B cell (primary cell): ENCODE results near the gene IRF9. TPM values are rescaled to one million over a fixed set of nuclear protein-coding genes. Genes with fewer than 3 reads are reported as not detected.

ENCODE experiments used
- ATAC-seq: fragments of 200-7000 bp; cut with Tn5 transposase; one replicate; pipeline ENCODE4 v1.10.0; 2021; ENCODE audit warnings: low read depth, mild to moderate bottlenecking, moderate number of reproducible peaks, moderate library complexity
- CTCF ChIA-PET: fragments of 350-600 bp; sonication (Branson Sonifier 250); formaldehyde crosslinking; loops from one replicate; lab custom pipeline; 2021; ENCODE audit warnings: antibody characterized with exemption, inconsistent platforms; lab: Charles Lee
- POLR2A ChIA-PET: fragments of 350-600 bp; sonication (Branson Sonifier 250); formaldehyde crosslinking; loops from one replicate; lab custom pipeline; 2021; ENCODE audit warnings: antibody characterized with exemption; lab: Charles Lee
- DNase-seq: peaks from one replicate; pipeline ENCODE4 v3.0.0; 2013
- H2AFZ ChIP-seq: 2 replicates; pipeline ENCODE4 v1.6.1; 2012; ENCODE audit warnings: mild to moderate bottlenecking, low read depth, low read length; ENCODE audit not compliant: insufficient read depth, poor library complexity, severe bottlenecking
- H3K27ac ChIP-seq, 2 donors: 1 replicate in 1 of 2; 2 replicates in 1 of 2; pipeline ENCODE4 v1.5.1; 2012 to 2013; ENCODE audit warnings: low read length in 2 of 2, mild to moderate bottlenecking in 2 of 2, moderate library complexity in 1 of 2
- H3K27me3 ChIP-seq, 4 experiments: fragments of 200-600 bp in 1 of 4; sonication (generic) in 1 of 4; replicated peaks in 1 of 4; 1 replicate in 2 of 4; 2 replicates in 2 of 4; pipeline versions ENCODE4 v1.6.1 to v1.7.0; 2013 to 2016; ENCODE audit warnings: low read length in 3 of 4, mild to moderate bottlenecking in 2 of 4, mixed read lengths in 1 of 4, moderate library complexity in 1 of 4; ENCODE audit not compliant: insufficient read depth in 4 of 4, control insufficient read depth in 3 of 4; ENCODE audit errors: control extremely low read depth in 1 of 4
- H3K36me3 ChIP-seq, 2 experiments: replicated peaks in 1 of 2; 1 replicate in 1 of 2; 2 replicates in 1 of 2; pipeline versions ENCODE4 v1.6.1 to v1.7.1; 2013; ENCODE audit warnings: low read length in 1 of 2; ENCODE audit not compliant: insufficient read depth in 2 of 2, control insufficient read depth in 1 of 2; ENCODE audit errors: control extremely low read depth in 1 of 2, extremely low read depth in 1 of 2
- H3K4me1 ChIP-seq, 2 donors: fragments of 200-600 bp in 1 of 2; sonication (generic) in 1 of 2; 1 replicate in 1 of 2; 2 replicates in 1 of 2; pipeline versions ENCODE4 v1.5.1 to v1.6.1; 2013 to 2017; ENCODE audit warnings: low read length in 2 of 2; ENCODE audit not compliant: control insufficient read depth in 2 of 2, insufficient read depth in 2 of 2
- H3K4me2 ChIP-seq: replicated peaks from 2 replicates; pipeline ENCODE3; 2012; ENCODE audit warnings: mild to moderate bottlenecking, low read depth, low read length; ENCODE audit not compliant: poor library complexity, severe bottlenecking
- H3K4me3 ChIP-seq, 5 experiments: fragments of 200-600 bp in 1 of 5; sonication (generic) in 1 of 5; 1 replicate in 3 of 5; 2 replicates in 2 of 5; pipeline versions ENCODE4 v1.5.1 to v1.7.0; 2011 to 2016; ENCODE audit warnings: low read length in 4 of 5, mild to moderate bottlenecking in 4 of 5, low read depth in 2 of 5, control low read depth in 1 of 5, moderate library complexity in 1 of 5; ENCODE audit not compliant: insufficient read depth in 1 of 5; ENCODE audit errors: control extremely low read depth in 1 of 5, extremely low read depth in 1 of 5
- H3K79me2 ChIP-seq: fragments of 200-600 bp; sonication (generic); one replicate; pipeline ENCODE4 v1.6.0; 2016; ENCODE audit warnings: low read length; ENCODE audit not compliant: control insufficient read depth, insufficient read depth
- H3K9ac ChIP-seq: fragments of 200-600 bp; sonication (generic); 2 replicates; pipeline ENCODE4 v1.6.1; 2017; ENCODE audit warnings: mild to moderate bottlenecking, low read length, moderate library complexity
- H3K9me3 ChIP-seq, 3 donors: one replicate each; pipeline versions ENCODE4 v1.6.1 to v1.7.1; 2013; ENCODE audit warnings: low read length in 2 of 3; ENCODE audit not compliant: control insufficient read depth in 2 of 3, insufficient read depth in 1 of 3; ENCODE audit errors: control extremely low read depth in 1 of 3
- H4K20me1 ChIP-seq: 2 replicates; pipeline ENCODE4 v1.6.0; 2012; ENCODE audit warnings: mild to moderate bottlenecking, low read length; ENCODE audit not compliant: insufficient read depth, control insufficient read depth, poor library complexity, severe bottlenecking
- H3K27ac Mint-ChIP-seq: one replicate; pipeline ENCODE4 v1.8.0; 2021; ENCODE audit warnings: mixed read lengths
- H3K27me3 Mint-ChIP-seq: one replicate; pipeline ENCODE4 v1.8.0; 2021; ENCODE audit warnings: mixed read lengths
- H3K4me1 Mint-ChIP-seq: one replicate; pipeline ENCODE4 v1.8.0; 2021; ENCODE audit warnings: mixed read lengths
- H3K4me3 Mint-ChIP-seq: one replicate; pipeline ENCODE4 v1.8.0; 2021; ENCODE audit warnings: mixed read lengths
- H3K9me3 Mint-ChIP-seq: one replicate; pipeline ENCODE4 v1.8.0; 2022; ENCODE audit warnings: mixed read lengths; ENCODE audit not compliant: insufficient read depth
- CTCF ChIP-seq: fragments of 200-600 bp; IDR thresholded peaks from one replicate; pipeline ENCODE4 v1.8.0; 2022; ENCODE audit warnings: antibody characterized with exemption, mild to moderate bottlenecking
- EZH2 ChIP-seq: IDR thresholded peaks from 2 replicates; pipeline ENCODE4 v1.6.1; 2012; ENCODE audit warnings: borderline replicate concordance, low read depth, mild to moderate bottlenecking, moderate library complexity, low read length; ENCODE audit not compliant: insufficient read depth, poor library complexity, severe bottlenecking
- WGBS: methylation state at CpG from one replicate; pipeline ENCODE4 v1.1.5; 2013; ENCODE audit warnings: missing lambda C conversion rate; ENCODE audit not compliant: insufficient coverage; 5-methylcytosine and 5-hydroxymethylcytosine counted together
- intact Hi-C: fragments of 100-400 bp; cut with micrococcal nuclease; formaldehyde crosslinking; loops from one replicate; pipeline ENCODE4 v1.10.0; 2022
- polyA plus RNA-seq: library from polyadenylated mRNA; depleted of rRNA; stranded (reverse); fragments of >200 nt; gene quantifications from 2 replicates; pipeline ENCODE4 v1.2.3, GENCODE V29; 2012
- total RNA-seq, 2 donors: library from RNA; stranded (reverse); fragments of 120-200 nt in 1 of 2; gene quantifications; 1 replicate in 1 of 2; 2 replicates in 1 of 2; pipeline versions ENCODE4 v1.2.3 to v1.2.4, GENCODE V29; 2013 to 2022

The IRF9 gene
- total and polyA plus RNA-seq, 2 donors (not counting 1 experiment from before 2014, with no cell fraction given) = 191 to 269 TPM

- H3K4me3 Mint-ChIP-seq = no peak overlapping the region
- no peaks in the 10 kb centered on the region for H3K27me3 Mint-ChIP-seq
- no CpG with 5 or more reads among the region's 2 CpGs for WGBS
- Histone ChIP-seq H4K20me1 (peaks cover 11% of the 10 kb centered on the region), H2AFZ (no peak overlapping the region), H3K4me1 (peaks cover 30 to 32% of the 10 kb centered on the region in 2 donors), H3K27me3 (no peaks in the 10 kb centered on the region), H3K27ac (no peak overlapping the region), H3K4me3 (no peak overlapping the region), H3K79me2 (peaks cover 29% of the 10 kb centered on the region), H3K9ac (no peak overlapping the region), H3K36me3 (peaks cover 0 to 9% of the 10 kb centered on the region in 2 experiments), H3K4me2 (no peak overlapping the region), H3K9me3 (no peaks in the 10 kb centered on the region)
- POLR2A ChIA-PET = interaction anchor here (1.2 to 1.3 kb wide), 3 partner anchors 17 to 81 kb away, joined by 3 to 10 read pairs (median 3); partner anchors contain the start of gene CHMP4A
- ATAC-seq (no peak), DNase-seq (no peak)
- intact Hi-C loops = no loop called here
- H3K27ac Mint-ChIP-seq = peak overlapping the region; percentile 28
- TF ChIP-seq EZH2 (no peak), CTCF (no peak)
- H3K4me1 Mint-ChIP-seq = peaks cover 33% of the 10 kb centered on the region
- no peaks in the 10 kb centered on the region for H3K9me3 Mint-ChIP-seq
- CTCF ChIA-PET = interaction anchor here (1.2 to 3.0 kb wide), 3 partner anchors 16 to 28 kb away, joined by 3 to 12 read pairs (median 6); partner anchors contain the start of genes IRF9 and NRL
These were observed 28.1 kb upstream of the IRF9 start for GRCh38 chr14:24132976-24133375.

- WGBS = no CpG with 5 or more reads among the region's 1 CpG
- no peaks in the 10 kb centered on the region for H3K9me3 ChIP-seq
- CTCF ChIA-PET = interaction anchor here (0.7 to 3.0 kb wide), 5 partner anchors 17 to 28 kb away, joined by 3 to 12 read pairs (median 6); partner anchors contain the start of genes IRF9 and NRL
- POLR2A ChIA-PET = interaction anchor here (1.3 kb wide), 2 partner anchors 18 to 20 kb away, joined by 3 to 10 read pairs; no protein-coding TSS in a partner anchor
- peaks cover 28 to 29% of the 10 kb centered on the region in 2 donors for H3K4me1 ChIP-seq
- H3K27me3 ChIP-seq = no peaks in the 10 kb centered on the region
- no peak overlapping the region for H3K27ac ChIP-seq
- H3K9me3 Mint-ChIP-seq = no peaks in the 10 kb centered on the region
- no peak overlapping the region for H3K9ac ChIP-seq
- peaks cover 0 to 17% of the 10 kb centered on the region in 2 experiments for H3K36me3 ChIP-seq
- H3K27ac Mint-ChIP-seq = no peak overlapping the region
- H4K20me1 ChIP-seq = peaks cover 11% of the 10 kb centered on the region
- TF ChIP-seq CTCF = no peak
- no peaks in the 10 kb centered on the region for H3K27me3 Mint-ChIP-seq
- intact Hi-C loops = no loop called here
- peaks cover 35% of the 10 kb centered on the region for H3K79me2 ChIP-seq
- H3K4me2 ChIP-seq = no peak overlapping the region
- H3K4me3 Mint-ChIP-seq = no peak overlapping the region
- H3K4me1 Mint-ChIP-seq = peaks cover 37% of the 10 kb centered on the region
- DNase-seq = no peak
- H3K4me3 ChIP-seq = no peak overlapping the region
- no peak overlapping the region for H2AFZ ChIP-seq
- ATAC-seq = no peak
These were observed 27.3 kb upstream of the IRF9 start for GRCh38 chr14:24133735-24134134.
